ENCODE measurements around the gene TSPO.

GRCh38 chr22:43134553-43134952 lies 16.8 kb upstream of the TSPO start:
- TF ChIP-seq FOXA1 (IDR thresholded peaks at IDR 0.05): no peak
- TF ChIP-seq FOXM1 (IDR thresholded peaks at IDR 0.05; ENCODE audit: borderline replicate concordance): no peak
- TF ChIP-seq CTBP1 (IDR thresholded peaks at IDR 0.05; ENCODE audit: borderline replicate concordance): no peak
- no peak for TF ChIP-seq ELF4 (IDR thresholded peaks at IDR 0.05)
- no peak for TF ChIP-seq SP1 (IDR thresholded peaks at IDR 0.05)
